ENCODE data around the gene OR10H3. TPM values are rescaled to one million over a fixed set of nuclear protein-coding genes. Genes with fewer than 3 reads are reported as not detected.

OR10H3 gene
- total and polyA plus RNA-seq, 2 donors (not counting 1 experiment from before 2014, with no cell fraction given), result not detected

DNA sequence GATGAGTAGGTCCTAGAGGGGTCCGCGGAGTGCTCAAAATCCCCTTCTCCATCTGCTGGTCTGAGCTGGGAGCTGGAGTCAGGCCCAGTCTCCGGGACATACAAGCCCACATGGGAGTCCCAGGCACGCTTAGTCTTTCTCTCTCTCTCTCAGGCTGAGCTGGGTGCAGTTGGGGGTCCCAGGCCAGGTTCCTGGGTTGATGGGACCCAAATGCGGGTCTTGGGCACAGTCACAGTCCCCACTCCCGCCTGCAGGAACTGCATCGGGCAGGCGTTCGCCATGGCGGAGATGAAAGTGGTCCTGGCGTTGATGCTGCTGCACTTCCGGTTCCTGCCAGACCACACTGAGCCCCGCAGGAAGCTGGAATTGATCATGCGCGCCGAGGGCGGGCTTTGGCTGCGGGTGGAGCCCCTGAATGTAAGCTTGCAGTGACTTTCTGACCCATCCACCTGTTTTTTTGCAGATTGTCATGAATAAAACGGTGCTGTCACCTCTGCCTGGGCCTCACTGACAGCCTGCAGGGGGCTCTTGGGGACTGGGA is 41.1 kb upstream of the OR10H3 start:
- H3K4me2 ChIP-seq (replicated peaks; ENCODE audit: low read depth, low read length, poor library complexity, severe bottlenecking), result no peak overlapping the region
- TF ChIP-seq EZH2 (IDR thresholded peaks at IDR 0.05; ENCODE audit: borderline replicate concordance, insufficient read depth, low read depth, low read length, poor library complexity, severe bottlenecking) (no peak), CTCF (IDR thresholded peaks at IDR 0.05) (no peak)
- POLR2A ChIA-PET, result no interaction called here

DNA sequence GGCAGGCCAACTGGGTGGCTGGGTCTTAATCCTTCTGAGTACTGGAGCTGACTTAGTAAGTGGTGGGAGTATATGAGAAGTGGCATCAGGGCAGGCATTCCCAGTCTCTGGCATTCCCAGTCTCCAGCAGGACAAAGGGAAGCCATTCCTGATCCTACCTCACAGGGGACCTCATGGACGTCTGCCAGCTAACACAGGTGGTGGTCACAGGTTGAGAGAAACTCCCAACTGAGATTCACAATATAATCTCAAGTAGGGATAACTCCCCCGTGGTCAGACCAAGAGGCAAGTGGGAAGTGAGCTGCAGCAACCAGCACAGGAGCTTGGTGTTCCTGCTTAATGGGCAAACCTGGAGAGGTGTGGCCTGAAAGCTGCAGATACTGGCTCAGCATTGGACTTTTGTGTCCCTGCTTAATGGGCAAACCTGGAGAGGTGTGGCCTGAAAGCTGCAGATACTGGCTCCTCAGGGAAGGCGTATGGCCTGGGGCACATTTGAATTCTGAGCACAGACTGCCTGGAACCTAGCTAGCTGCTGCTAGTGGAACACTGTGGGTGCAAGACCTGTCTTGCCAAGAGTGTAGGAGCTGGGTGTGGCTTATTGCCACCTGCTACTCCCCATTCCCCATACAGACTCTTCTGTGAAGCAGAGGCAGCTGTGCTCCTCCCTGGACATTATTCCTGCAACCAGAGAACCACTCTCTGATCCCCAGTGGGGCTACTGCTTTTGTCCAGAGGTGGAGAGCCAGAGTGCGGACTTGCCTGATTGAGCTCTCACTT is 35.8 kb upstream of the OR10H3 start:
- no peaks in the 10 kb centered on the region for H3K79me2 ChIP-seq (ENCODE audit: control insufficient read depth, insufficient read depth, low read length)
- TF ChIP-seq EZH2 (IDR thresholded peaks at IDR 0.05; ENCODE audit: borderline replicate concordance, insufficient read depth, low read depth, low read length, poor library complexity, severe bottlenecking) (no peak), CTCF (IDR thresholded peaks at IDR 0.05) (no peak)

More for the DNA sequence above, 41.1 kb upstream of the OR10H3 start:
- Histone ChIP-seq H4K20me1 (ENCODE audit: control insufficient read depth, insufficient read depth, low read length, poor library complexity, severe bottlenecking) (no peaks in the 10 kb centered on the region), H3K27ac (ENCODE audit: low read length in 2 of 2) (no peak overlapping the region), H3K9ac (ENCODE audit: low read length) (no peak overlapping the region), H3K79me2 (ENCODE audit: control insufficient read depth, insufficient read depth, low read length) (no peaks in the 10 kb centered on the region), H3K4me3 (ENCODE audit: control extremely low read depth in 1 of 5, extremely low read depth in 1 of 5, insufficient read depth in 1 of 5, low read depth in 2 of 5, low read length in 4 of 5) (no peak overlapping the region), H3K27me3 (replicated peaks in 1 of 4; ENCODE audit: control extremely low read depth in 1 of 4, control insufficient read depth in 3 of 4, insufficient read depth in 4 of 4, low read length in 3 of 4) (peaks cover 0 to 11% (median 3%) of the 10 kb centered on the region in 4 experiments), H2AFZ (ENCODE audit: insufficient read depth, low read depth, low read length, poor library complexity, severe bottlenecking) (no peak overlapping the region), H3K36me3 (replicated peaks in 1 of 2; ENCODE audit: control extremely low read depth in 1 of 2, control insufficient read depth in 1 of 2, extremely low read depth in 1 of 2, insufficient read depth in 2 of 2, low read length in 1 of 2) (no peaks in the 10 kb centered on the region), H3K4me1 (ENCODE audit: control insufficient read depth in 2 of 2, insufficient read depth in 2 of 2, low read length in 2 of 2) (no peaks in the 10 kb centered on the region), H3K9me3 (ENCODE audit: control extremely low read depth in 1 of 3, control insufficient read depth in 2 of 3, insufficient read depth in 1 of 3, low read length in 2 of 3) (peaks cover 0 to 14% (median 0%) of the 10 kb centered on the region in 3 donors)
- H3K4me3 Mint-ChIP-seq, result no peak overlapping the region
- H3K4me1 Mint-ChIP-seq, result no peaks in the 10 kb centered on the region
- H3K9me3 Mint-ChIP-seq (ENCODE audit: insufficient read depth), result no peaks in the 10 kb centered on the region
- H3K27ac Mint-ChIP-seq, result no peak overlapping the region
- intact Hi-C loops (cut with micrococcal nuclease), result no loop called here
- H3K27me3 Mint-ChIP-seq, result peaks cover 35% of the 10 kb centered on the region
- ATAC-seq (ENCODE audit: low read depth) (no peak), DNase-seq (no peak)
- WGBS (ENCODE audit: insufficient coverage), result 71% methylated on average over 19 of the region's 19 CpGs
- CTCF ChIA-PET, result no interaction called here

More for the DNA sequence above, 35.8 kb upstream of the OR10H3 start:
- WGBS (ENCODE audit: insufficient coverage), result 72% methylated on average over 4 of the region's 4 CpGs
- ChIA-PET POLR2A (no interaction called here), CTCF (interaction anchor here (0.6 kb wide), 1 partner anchor 205 kb away, joined by 4 read pairs; no protein-coding TSS in a partner anchor)
- Mint-ChIP-seq H3K4me3 (no peak overlapping the region), H3K27me3 (peaks cover 45% of the 10 kb centered on the region), H3K9me3 (ENCODE audit: insufficient read depth) (no peaks in the 10 kb centered on the region), H3K27ac (no peak overlapping the region), H3K4me1 (no peaks in the 10 kb centered on the region)
- no peaks in the 10 kb centered on the region for H3K36me3 ChIP-seq (replicated peaks in 1 of 2; ENCODE audit: control extremely low read depth in 1 of 2, control insufficient read depth in 1 of 2, extremely low read depth in 1 of 2, insufficient read depth in 2 of 2, low read length in 1 of 2)
- H3K27ac ChIP-seq (ENCODE audit: low read length in 2 of 2), result no peak overlapping the region
- no peaks in the 10 kb centered on the region for H4K20me1 ChIP-seq (ENCODE audit: control insufficient read depth, insufficient read depth, low read length, poor library complexity, severe bottlenecking)
- no peak overlapping the region for H2AFZ ChIP-seq (ENCODE audit: insufficient read depth, low read depth, low read length, poor library complexity, severe bottlenecking)
- H3K9me3 ChIP-seq (ENCODE audit: control extremely low read depth in 1 of 3, control insufficient read depth in 2 of 3, insufficient read depth in 1 of 3, low read length in 2 of 3), result peaks cover 0 to 1% (median 0%) of the 10 kb centered on the region in 3 donors
- H3K4me1 ChIP-seq (ENCODE audit: control insufficient read depth in 2 of 2, insufficient read depth in 2 of 2, low read length in 2 of 2), result no peaks in the 10 kb centered on the region
- H3K4me2 ChIP-seq (replicated peaks; ENCODE audit: low read depth, low read length, poor library complexity, severe bottlenecking), result no peak overlapping the region
- no peak overlapping the region for H3K4me3 ChIP-seq (ENCODE audit: control extremely low read depth in 1 of 5, extremely low read depth in 1 of 5, insufficient read depth in 1 of 5, low read depth in 2 of 5, low read length in 4 of 5)
- peaks cover 0 to 17% (median 3%) of the 10 kb centered on the region in 4 experiments for H3K27me3 ChIP-seq (replicated peaks in 1 of 4; ENCODE audit: control extremely low read depth in 1 of 4, control insufficient read depth in 3 of 4, insufficient read depth in 4 of 4, low read length in 3 of 4)
- ATAC-seq (ENCODE audit: low read depth) (no peak), DNase-seq (no peak)
- no peak overlapping the region for H3K9ac ChIP-seq (ENCODE audit: low read length)
- intact Hi-C loops (cut with micrococcal nuclease), result no loop called here
